ENCODE data around the gene ZNF784. TPM values are rescaled to one million over a fixed set of nuclear protein-coding genes. Genes with fewer than 3 reads are reported as not detected.

The ZNF784 gene
- total and polyA plus RNA-seq, 9 of the 15 experiments (the other 6 are each of a cell fraction or from before 2014, with no cell fraction given): 0.14 to 6.1 (median 2.1) TPM

GRCh38 chr19:55598719-55599467, 25.5 kb downstream of the ZNF784 start (continued):
- TF ChIP-seq POLR2AphosphoS2 (IDR thresholded peaks at IDR 0.05; ENCODE audit: low read length): no peak
- 0 out of 2 replicates have a peak, but pooled peaks have one; percentile 11 for TF ChIP-seq MTA2 (IDR thresholded peaks at IDR 0.05; ENCODE audit: low read depth)
- TF ChIP-seq RAD51 (IDR thresholded peaks at IDR 0.05; ENCODE audit: borderline replicate concordance, low read depth): no peak
- no peak for TF ChIP-seq JUNB (CRISPR knock-in tag; conservative IDR thresholded peaks at IDR 0.05)
- no peak for TF ChIP-seq MGA (IDR thresholded peaks at IDR 0.05)
- no peak for TF ChIP-seq HCFC1 (IDR thresholded peaks at IDR 0.05; ENCODE audit: low read depth, low read length)
- TF ChIP-seq HMGN3 (IDR thresholded peaks at IDR 0.05; ENCODE audit: borderline replicate concordance, extremely low read depth, insufficient read length, low read depth, low read length): peak; percentile 49
- no peak for TF ChIP-seq RUNX1 (IDR thresholded peaks at IDR 0.05; ENCODE audit: low read depth)
- TF ChIP-seq EHMT2 (IDR thresholded peaks at IDR 0.05): peak; percentile 42; the same call in 1 of the 2 replicates
- no peak for TF ChIP-seq NFRKB (IDR thresholded peaks at IDR 0.05; ENCODE audit: low read depth)
- TF ChIP-seq, protein P1, sequence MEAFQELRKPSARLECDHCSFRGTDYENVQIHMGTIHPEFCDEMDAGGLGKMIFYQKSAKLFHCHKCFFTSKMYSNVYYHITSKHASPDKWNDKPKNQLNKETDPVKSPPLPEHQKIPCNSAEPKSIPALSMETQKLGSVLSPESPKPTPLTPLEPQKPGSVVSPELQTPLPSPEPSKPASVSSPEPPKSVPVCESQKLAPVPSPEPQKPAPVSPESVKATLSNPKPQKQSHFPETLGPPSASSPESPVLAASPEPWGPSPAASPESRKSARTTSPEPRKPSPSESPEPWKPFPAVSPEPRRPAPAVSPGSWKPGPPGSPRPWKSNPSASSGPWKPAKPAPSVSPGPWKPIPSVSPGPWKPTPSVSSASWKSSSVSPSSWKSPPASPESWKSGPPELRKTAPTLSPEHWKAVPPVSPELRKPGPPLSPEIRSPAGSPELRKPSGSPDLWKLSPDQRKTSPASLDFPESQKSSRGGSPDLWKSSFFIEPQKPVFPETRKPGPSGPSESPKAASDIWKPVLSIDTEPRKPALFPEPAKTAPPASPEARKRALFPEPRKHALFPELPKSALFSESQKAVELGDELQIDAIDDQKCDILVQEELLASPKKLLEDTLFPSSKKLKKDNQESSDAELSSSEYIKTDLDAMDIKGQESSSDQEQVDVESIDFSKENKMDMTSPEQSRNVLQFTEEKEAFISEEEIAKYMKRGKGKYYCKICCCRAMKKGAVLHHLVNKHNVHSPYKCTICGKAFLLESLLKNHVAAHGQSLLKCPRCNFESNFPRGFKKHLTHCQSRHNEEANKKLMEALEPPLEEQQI (IDR thresholded peaks at IDR 0.05): no peak
- TF ChIP-seq ZFP1 (CRISPR knock-in tag; IDR thresholded peaks at IDR 0.05): no peak
- peak; percentile 53; the same call in 1 of the 2 replicates for TF ChIP-seq SPI1 (IDR thresholded peaks at IDR 0.05; ENCODE audit: borderline replicate concordance, low read depth, low read length)
- TF ChIP-seq FIP1L1 (IDR thresholded peaks at IDR 0.05; ENCODE audit: low read depth, low read length, poor library complexity, severe bottlenecking): peak; percentile 39
- no peak for TF ChIP-seq ZNF165 (CRISPR knock-in tag; IDR thresholded peaks at IDR 0.05; ENCODE audit: borderline replicate concordance)

Measured in K562 (cell line).